ENCODE data around the gene VAPA. TPM values are rescaled to one million over a fixed set of nuclear protein-coding genes. Genes with fewer than 3 reads are reported as not detected.
A peak's percentile ranks its signal among the peaks of the same experiment; 100 is the strongest.

VAPA gene
- total and polyA plus RNA-seq, 9 of the 15 experiments (the other 6 are each of a cell fraction or from before 2014, with no cell fraction given): 219 to 902 (median 526) TPM

DNA sequence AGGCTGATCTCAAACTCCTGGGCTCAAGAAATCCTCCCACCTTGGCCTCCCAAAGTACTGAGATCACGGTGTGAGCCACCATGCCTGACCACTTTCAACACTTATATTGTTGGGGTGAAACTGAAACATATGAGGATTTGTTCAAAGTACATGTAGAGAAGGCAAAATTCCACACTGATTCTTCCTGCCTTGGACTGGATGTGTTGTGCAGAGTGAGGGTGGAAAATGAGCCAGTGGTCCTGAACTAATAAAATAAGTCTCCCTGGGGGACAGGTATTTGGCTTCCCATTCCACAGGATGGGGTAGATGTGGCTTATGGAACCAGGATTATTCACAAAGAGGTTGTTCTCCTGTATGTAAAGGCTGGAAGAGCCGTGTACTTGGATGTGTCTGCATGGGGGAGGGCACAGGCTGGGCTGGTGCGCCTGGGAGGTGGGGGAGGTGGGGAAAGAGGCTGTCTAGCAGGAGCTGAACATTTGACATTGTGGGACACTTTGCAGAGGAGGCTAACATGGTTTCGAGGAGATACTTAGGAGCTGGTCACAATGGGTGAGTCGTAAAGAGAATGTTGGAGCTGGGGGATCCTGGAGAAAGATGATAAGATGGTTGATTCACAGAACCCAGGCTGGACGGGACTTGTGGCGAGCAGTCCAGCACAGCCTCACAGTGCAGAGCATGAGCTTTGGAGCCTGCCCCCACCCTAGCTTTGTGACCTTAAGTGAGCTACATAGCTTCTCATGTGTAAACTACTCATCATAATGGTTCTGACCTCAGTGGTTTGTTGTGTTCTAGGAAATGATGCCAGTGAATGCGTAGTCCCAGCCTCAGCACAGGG lies 28.4 kb upstream of the VAPA start, which contains the start of gene TXNDC2 (continued):
- peak; percentile 77; the same call in 1 of the 2 replicates for TF ChIP-seq ZNF175 (CRISPR knock-in tag; IDR thresholded peaks at IDR 0.05; ENCODE audit: low read depth)
- no peak for TF ChIP-seq STAG1 (CRISPR knock-in tag; IDR thresholded peaks at IDR 0.05; ENCODE audit: borderline replicate concordance)
- no peak for TF ChIP-seq RB1 (IDR thresholded peaks at IDR 0.05; ENCODE audit: low read depth)
- TF ChIP-seq, protein P1, sequence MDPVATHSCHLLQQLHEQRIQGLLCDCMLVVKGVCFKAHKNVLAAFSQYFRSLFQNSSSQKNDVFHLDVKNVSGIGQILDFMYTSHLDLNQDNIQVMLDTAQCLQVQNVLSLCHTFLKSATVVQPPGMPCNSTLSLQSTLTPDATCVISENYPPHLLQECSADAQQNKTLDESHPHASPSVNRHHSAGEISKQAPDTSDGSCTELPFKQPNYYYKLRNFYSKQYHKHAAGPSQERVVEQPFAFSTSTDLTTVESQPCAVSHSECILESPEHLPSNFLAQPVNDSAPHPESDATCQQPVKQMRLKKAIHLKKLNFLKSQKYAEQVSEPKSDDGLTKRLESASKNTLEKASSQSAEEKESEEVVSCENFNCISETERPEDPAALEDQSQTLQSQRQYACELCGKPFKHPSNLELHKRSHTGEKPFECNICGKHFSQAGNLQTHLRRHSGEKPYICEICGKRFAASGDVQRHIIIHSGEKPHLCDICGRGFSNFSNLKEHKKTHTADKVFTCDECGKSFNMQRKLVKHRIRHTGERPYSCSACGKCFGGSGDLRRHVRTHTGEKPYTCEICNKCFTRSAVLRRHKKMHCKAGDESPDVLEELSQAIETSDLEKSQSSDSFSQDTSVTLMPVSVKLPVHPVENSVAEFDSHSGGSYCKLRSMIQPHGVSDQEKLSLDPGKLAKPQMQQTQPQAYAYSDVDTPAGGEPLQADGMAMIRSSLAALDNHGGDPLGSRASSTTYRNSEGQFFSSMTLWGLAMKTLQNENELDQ (CRISPR knock-in tag; IDR thresholded peaks at IDR 0.05; ENCODE audit: borderline replicate concordance): no peak
- TF ChIP-seq PHF8 (IDR thresholded peaks at IDR 0.05; ENCODE audit: borderline replicate concordance, low read length): no peak; the same call in 1 of the 2 replicates
- TF ChIP-seq ERF (CRISPR knock-in tag; IDR thresholded peaks at IDR 0.05): no peak
- peak; percentile 36; the same call in 1 of the 2 replicates for TF ChIP-seq CREB1 (IDR thresholded peaks at IDR 0.05)
- no peak for TF ChIP-seq CREB1 (CRISPR knock-in tag; IDR thresholded peaks at IDR 0.05)
- TF ChIP-seq ZNF24 (IDR thresholded peaks at IDR 0.05): no peak
- TF ChIP-seq ETV5 (CRISPR knock-in tag; IDR thresholded peaks at IDR 0.05; ENCODE audit: low read depth): 0 out of 2 replicates have a peak, but pooled peaks have one; percentile 36
- TF ChIP-seq ZNF668 (CRISPR knock-in tag; IDR thresholded peaks at IDR 0.05): no peak
- TF ChIP-seq TRIM24 (IDR thresholded peaks at IDR 0.05): peak; percentile 31 to 69; a peak in 3 of 4 replicates
- TF ChIP-seq, protein P2, sequence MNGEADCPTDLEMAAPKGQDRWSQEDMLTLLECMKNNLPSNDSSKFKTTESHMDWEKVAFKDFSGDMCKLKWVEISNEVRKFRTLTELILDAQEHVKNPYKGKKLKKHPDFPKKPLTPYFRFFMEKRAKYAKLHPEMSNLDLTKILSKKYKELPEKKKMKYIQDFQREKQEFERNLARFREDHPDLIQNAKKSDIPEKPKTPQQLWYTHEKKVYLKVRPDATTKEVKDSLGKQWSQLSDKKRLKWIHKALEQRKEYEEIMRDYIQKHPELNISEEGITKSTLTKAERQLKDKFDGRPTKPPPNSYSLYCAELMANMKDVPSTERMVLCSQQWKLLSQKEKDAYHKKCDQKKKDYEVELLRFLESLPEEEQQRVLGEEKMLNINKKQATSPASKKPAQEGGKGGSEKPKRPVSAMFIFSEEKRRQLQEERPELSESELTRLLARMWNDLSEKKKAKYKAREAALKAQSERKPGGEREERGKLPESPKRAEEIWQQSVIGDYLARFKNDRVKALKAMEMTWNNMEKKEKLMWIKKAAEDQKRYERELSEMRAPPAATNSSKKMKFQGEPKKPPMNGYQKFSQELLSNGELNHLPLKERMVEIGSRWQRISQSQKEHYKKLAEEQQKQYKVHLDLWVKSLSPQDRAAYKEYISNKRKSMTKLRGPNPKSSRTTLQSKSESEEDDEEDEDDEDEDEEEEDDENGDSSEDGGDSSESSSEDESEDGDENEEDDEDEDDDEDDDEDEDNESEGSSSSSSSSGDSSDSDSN (IDR thresholded peaks at IDR 0.05; ENCODE audit: borderline replicate concordance in 1 of 2, low read depth in 2 of 2, low read length in 2 of 2): 0 out of 4 replicates have a peak, but pooled peaks of 1 of the 2 experiments have one; percentile 15
- TF ChIP-seq RBBP5 (IDR thresholded peaks at IDR 0.05; ENCODE audit: borderline replicate concordance, insufficient read depth, low read length, poor library complexity, severe bottlenecking): peak; percentile 47
- TF ChIP-seq HDAC2 (IDR thresholded peaks at IDR 0.05): peak; percentile 29; the same call in 1 of the 2 replicates
- TF ChIP-seq GATAD2B (IDR thresholded peaks at IDR 0.05; ENCODE audit: borderline replicate concordance): no peak
- peak; percentile 37 for TF ChIP-seq ZNF766 (CRISPR knock-in tag; conservative IDR thresholded peaks at IDR 0.05)
- TF ChIP-seq ZNF23 (CRISPR knock-in tag; IDR thresholded peaks at IDR 0.05): peak; percentile 8; the same call in 1 of the 2 replicates
- TF ChIP-seq E2F3 (CRISPR knock-in tag; IDR thresholded peaks at IDR 0.05): no peak
- TF ChIP-seq, protein P3, sequence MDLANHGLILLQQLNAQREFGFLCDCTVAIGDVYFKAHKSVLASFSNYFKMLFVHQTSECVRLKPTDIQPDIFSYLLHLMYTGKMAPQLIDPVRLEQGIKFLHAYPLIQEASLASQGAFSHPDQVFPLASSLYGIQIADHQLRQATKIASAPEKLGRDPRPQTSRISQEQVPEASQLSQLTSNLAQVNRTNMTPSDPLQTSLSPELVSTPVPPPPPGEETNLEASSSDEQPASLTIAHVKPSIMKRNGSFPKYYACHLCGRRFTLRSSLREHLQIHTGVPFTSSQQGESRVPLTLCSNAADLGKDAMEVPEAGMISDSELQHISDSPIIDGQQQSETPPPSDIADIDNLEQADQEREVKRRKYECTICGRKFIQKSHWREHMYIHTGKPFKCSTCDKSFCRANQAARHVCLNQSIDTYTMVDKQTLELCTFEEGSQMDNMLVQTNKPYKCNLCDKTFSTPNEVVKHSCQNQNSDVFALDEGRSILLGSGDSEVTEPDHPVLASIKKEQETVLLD (IDR thresholded peaks at IDR 0.05): peak; percentile 35; the same call in 1 of the 2 replicates
- 0 out of 4 replicates have a peak, but pooled peaks of 1 of the 2 experiments have one; percentile 67 for TF ChIP-seq FOXA3 (CRISPR knock-in tag; conservative IDR thresholded peaks at IDR 0.05 in 1 of 2, IDR thresholded peaks at IDR 0.05 in 1 of 2)
- TF ChIP-seq DPF2 (IDR thresholded peaks at IDR 0.05): peak; percentile 85
- TF ChIP-seq ARID2 (IDR thresholded peaks at IDR 0.05): no peak
